Right cardiac atrium (tissue), 5 donors: ENCODE measurements around the gene AKR1B1. TPM values are rescaled to one million over a fixed set of nuclear protein-coding genes. Genes with fewer than 3 reads are reported as not detected.
A peak's percentile ranks its signal among the peaks of the same experiment; 100 is the strongest.

Experiments used
- ATAC-seq, 2 donors: fragments of 200-7000 bp; cut with Tn5 transposase; one replicate each; pipeline versions ENCODE4 v1.8.0 to v1.9.1; 2020; ENCODE audit warnings: moderate library complexity in 2 of 2, mild to moderate bottlenecking in 1 of 2
- DNase-seq, 3 donors: peaks; one replicate each; pipeline ENCODE4 v3.0.0-alpha.2; 2020
- H3K27ac ChIP-seq: one replicate; pipeline ENCODE4 v1.5.1; 2013; ENCODE audit warnings: mild to moderate bottlenecking, low read length, control low read depth, moderate library complexity
- H3K27me3 ChIP-seq: one replicate; pipeline ENCODE4 v1.6.1; 2013; ENCODE audit not compliant: control insufficient read depth, insufficient read depth
- H3K4me1 ChIP-seq: one replicate; pipeline ENCODE4 v1.6.1; 2013; ENCODE audit warnings: low read length; ENCODE audit not compliant: control insufficient read depth, insufficient read depth
- H3K4me3 ChIP-seq: one replicate; pipeline ENCODE4 v1.5.1; 2013; ENCODE audit warnings: low read length, control low read depth
- H3K9me3 ChIP-seq: one replicate; pipeline ENCODE4 v1.6.1; 2013; ENCODE audit warnings: low read length; ENCODE audit not compliant: control insufficient read depth
- WGBS: extraction: QIAGEN DNeasy Blood & Tissue Kit; methylation state at CpG from one replicate; pipeline ENCODE4 v1.1.7; 2013; 5-methylcytosine and 5-hydroxymethylcytosine counted together
- intact Hi-C, 4 donors: fragments of 100-400 bp; cut with DNase I; formaldehyde crosslinking; loops; one replicate each; pipeline versions ENCODE4 v1.11.0 to v1.14.0; 2022 to 2023
- polyA plus RNA-seq: library from polyadenylated mRNA; stranded (reverse); fragments of 200-250 nt; gene quantifications from one replicate; pipeline ENCODE4 v1.2.3, GENCODE V29; 2013
- total RNA-seq, 4 donors: library from RNA; stranded (reverse); fragmentation: NEBNext Ultra II Directional; extraction: Animal tissue kit (Norgen Biotek cat#: 25700); gene quantifications; one replicate each; pipeline ENCODE4 v1.2.1, GENCODE V29; 2021
- donor health status: healthy with polysubstance abuse.
- donor health status: DM: no; HTN: yes; CAD: no.
- donor health status: DM: no; HTN: no; CAD: no.
- donor health status: DM: no; HTN: yes; CAD: no; lungs with severe emphysema.
- donor health status: DM: yes; HTN: yes; CAD: no.

Gene AKR1B1
- total and polyA plus RNA-seq, 5 donors: 133 to 211 (median 160) TPM

- ATAC-seq (no peak), DNase-seq (no peak)
- Histone ChIP-seq H3K9me3 (peaks cover 2% of the 10 kb centered on the region), H3K27me3 (no peaks in the 10 kb centered on the region), H3K4me1 (no peaks in the 10 kb centered on the region), H3K4me3 (no peak overlapping the region), H3K27ac (no peak overlapping the region)
- WGBS: 86% methylated on average over 2 of the region's 2 CpGs
- intact Hi-C loops: no loop called here
Measured at GRCh38 chr7:134483296-134483695, 24.4 kb upstream of the AKR1B1 start.

DNA sequence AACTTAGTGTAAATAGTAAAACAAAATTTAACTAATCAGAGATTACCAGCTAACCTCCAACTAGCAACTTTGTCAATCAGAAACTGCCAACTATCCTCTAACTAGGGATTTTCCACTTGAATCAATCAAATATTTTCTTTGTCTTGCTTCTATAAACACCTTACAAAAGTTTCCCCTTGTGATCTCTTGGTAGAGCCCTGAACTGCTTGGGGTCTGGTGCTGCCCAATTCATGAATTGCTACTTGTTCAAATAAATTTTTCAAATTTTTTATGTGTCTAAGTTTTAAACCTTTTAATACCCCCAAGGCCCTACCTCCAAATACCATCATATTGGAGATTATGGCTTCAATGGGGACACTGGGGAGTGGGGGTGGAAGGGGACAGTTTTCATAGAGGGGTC is 24.0 kb upstream of the AKR1B1 start:
- DNase-seq (no peak), ATAC-seq (no peak)
- Histone ChIP-seq H3K27ac (no peak overlapping the region), H3K4me3 (no peak overlapping the region), H3K27me3 (no peaks in the 10 kb centered on the region), H3K4me1 (no peaks in the 10 kb centered on the region), H3K9me3 (peaks cover 2% of the 10 kb centered on the region)
- intact Hi-C loops: no loop called here

GRCh38 chr7:134481167-134481566 is 22.3 kb upstream of the AKR1B1 start:
- 78% methylated on average over 3 of the region's 3 CpGs for WGBS
- peak in 1 of 2 donors; percentile 14 for ATAC-seq
- intact Hi-C loops: no loop called here
- Histone ChIP-seq H3K4me3 (no peak overlapping the region), H3K27me3 (no peaks in the 10 kb centered on the region), H3K27ac (no peak overlapping the region), H3K9me3 (no peaks in the 10 kb centered on the region), H3K4me1 (no peaks in the 10 kb centered on the region)
- DNase-seq: no peak

GRCh38 chr7:134480730-134481129 is 21.8 kb upstream of the AKR1B1 start:
- 7% methylated on average over 2 of the region's 2 CpGs for WGBS
- intact Hi-C loops: no loop called here

GRCh38 chr7:134480202-134480601 is 21.3 kb upstream of the AKR1B1 start:
- H3K27ac ChIP-seq: no peak overlapping the region
- intact Hi-C loops: no loop called here
- DNase-seq (no peak), ATAC-seq (no peak)
- H3K4me3 ChIP-seq: no peak overlapping the region
- no peaks in the 10 kb centered on the region for H3K27me3 ChIP-seq
- H3K9me3 ChIP-seq: no peaks in the 10 kb centered on the region
- no peaks in the 10 kb centered on the region for H3K4me1 ChIP-seq

More at GRCh38 chr7:134480730-134481129, 21.8 kb upstream of the AKR1B1 start:
- H3K27ac ChIP-seq: no peak overlapping the region
- no peaks in the 10 kb centered on the region for H3K9me3 ChIP-seq
- no peaks in the 10 kb centered on the region for H3K4me1 ChIP-seq
- H3K4me3 ChIP-seq: no peak overlapping the region
- no peaks in the 10 kb centered on the region for H3K27me3 ChIP-seq
- DNase-seq: no peak
- ATAC-seq: peak; percentile 88 to 95

DNA sequence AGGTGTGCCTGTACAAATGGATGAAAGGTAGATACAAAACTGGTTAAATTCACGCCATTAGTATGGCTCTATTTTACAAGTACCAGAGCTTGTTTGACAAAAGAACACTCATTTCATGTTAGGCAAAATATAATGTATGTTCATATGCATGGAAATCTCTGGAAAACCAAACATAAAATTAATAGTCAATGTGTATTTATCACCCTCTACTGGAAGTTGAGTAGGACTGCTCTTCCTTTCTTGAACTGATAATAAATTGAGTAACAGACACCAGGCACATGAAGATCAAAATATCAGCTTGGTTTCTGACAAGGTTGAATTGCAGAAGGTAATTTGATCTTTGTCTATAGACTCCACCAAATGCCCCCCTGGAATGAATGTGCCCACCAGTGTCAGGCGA is 19.8 kb upstream of the AKR1B1 start:
- Histone ChIP-seq H3K27ac (no peak overlapping the region), H3K27me3 (no peaks in the 10 kb centered on the region), H3K4me3 (no peak overlapping the region), H3K4me1 (no peaks in the 10 kb centered on the region), H3K9me3 (no peaks in the 10 kb centered on the region)
- DNase-seq: no peak
- ATAC-seq: no peak
- 90% methylated on average over 2 of the region's 2 CpGs for WGBS
- intact Hi-C loops: no loop called here

DNA sequence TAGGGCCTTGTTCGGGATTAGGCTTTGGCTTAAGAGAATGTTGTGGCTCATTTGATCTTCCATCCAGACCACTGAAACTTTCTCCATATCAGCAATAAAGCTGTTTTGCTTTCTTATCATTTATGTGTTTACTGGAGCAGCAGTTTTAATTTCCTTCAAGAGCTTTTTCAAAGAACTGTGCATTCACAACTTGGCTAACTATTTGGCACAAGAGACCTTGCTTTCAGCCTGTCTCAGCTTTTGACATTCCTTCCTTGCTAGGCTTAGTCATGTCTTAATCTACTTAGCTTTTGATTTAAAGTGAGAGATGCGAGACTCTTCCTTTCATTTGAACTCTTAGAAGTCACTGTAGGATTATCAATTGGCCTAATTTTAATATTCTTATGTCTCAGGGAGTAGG is 19.1 kb upstream of the AKR1B1 start:
- Histone ChIP-seq H3K27ac (no peak overlapping the region), H3K27me3 (no peaks in the 10 kb centered on the region), H3K4me3 (no peak overlapping the region), H3K4me1 (no peaks in the 10 kb centered on the region), H3K9me3 (no peaks in the 10 kb centered on the region)
- ATAC-seq (no peak), DNase-seq (no peak)
- intact Hi-C loops: no loop called here
- WGBS: 50% methylated on average over 2 of the region's 2 CpGs

DNA sequence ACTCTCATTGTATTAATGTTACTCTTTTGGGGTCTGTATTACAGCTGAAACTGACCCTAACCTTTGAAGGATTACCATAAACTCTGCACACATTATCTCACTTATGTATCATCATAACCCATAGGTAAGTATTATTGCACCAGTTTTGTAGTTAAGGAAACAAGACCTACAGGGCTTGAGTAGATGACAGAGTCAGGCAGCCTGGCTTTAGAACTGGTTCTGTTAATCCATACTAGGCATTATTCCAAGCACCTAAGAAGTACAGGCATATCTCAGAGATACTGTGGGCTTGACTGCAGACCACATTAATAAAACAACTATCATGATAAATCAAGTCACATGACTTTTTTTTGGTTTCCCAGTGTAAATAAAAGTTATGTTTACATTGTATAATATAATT is 17.1 kb upstream of the AKR1B1 start:
- intact Hi-C loops: no loop called here
- ATAC-seq (no peak), DNase-seq (no peak)
- H3K4me3 ChIP-seq: no peak overlapping the region
- H3K27me3 ChIP-seq: no peaks in the 10 kb centered on the region
- H3K4me1 ChIP-seq: no peaks in the 10 kb centered on the region
- no peaks in the 10 kb centered on the region for H3K9me3 ChIP-seq
- H3K27ac ChIP-seq: no peak overlapping the region

DNA sequence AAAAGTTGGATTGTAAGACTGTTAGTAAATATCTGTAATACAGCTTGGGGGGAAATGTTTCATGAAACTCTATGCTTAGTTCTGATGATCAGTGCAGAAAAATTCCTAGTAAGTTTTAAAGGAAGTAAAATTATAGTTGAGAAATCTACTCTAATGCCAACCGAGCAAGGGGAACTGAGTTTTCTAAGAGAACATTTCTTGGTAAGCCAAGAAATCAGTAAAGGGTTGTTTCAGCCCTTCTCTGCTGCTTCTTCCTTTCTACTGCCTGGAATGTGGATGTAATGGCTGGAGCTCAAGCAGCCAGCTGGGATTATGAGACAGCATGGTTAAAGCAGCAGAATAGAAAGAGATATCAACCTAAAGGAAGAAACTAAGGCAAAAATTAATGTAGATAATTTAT is 15.9 kb upstream of the AKR1B1 start:
- H3K27me3 ChIP-seq: no peaks in the 10 kb centered on the region
- no peak for DNase-seq
- intact Hi-C loops: no loop called here
- H3K9me3 ChIP-seq: no peaks in the 10 kb centered on the region
- ATAC-seq: no peak
- no peak overlapping the region for H3K4me3 ChIP-seq
- H3K27ac ChIP-seq: no peak overlapping the region
- no peaks in the 10 kb centered on the region for H3K4me1 ChIP-seq
- WGBS: 72% methylated on average over 1 of the region's 1 CpG

GRCh38 chr7:134473861-134474291 is 15.0 kb upstream of the AKR1B1 start:
- H3K9me3 ChIP-seq: no peaks in the 10 kb centered on the region
- DNase-seq (no peak), ATAC-seq (peak in 1 of 2 donors; percentile 40)
- H3K4me1 ChIP-seq: no peaks in the 10 kb centered on the region
- no peak overlapping the region for H3K27ac ChIP-seq
- no peak overlapping the region for H3K4me3 ChIP-seq
- WGBS: 66% methylated on average over 6 of the region's 6 CpGs
- no peaks in the 10 kb centered on the region for H3K27me3 ChIP-seq
- intact Hi-C loops: no loop called here

DNA sequence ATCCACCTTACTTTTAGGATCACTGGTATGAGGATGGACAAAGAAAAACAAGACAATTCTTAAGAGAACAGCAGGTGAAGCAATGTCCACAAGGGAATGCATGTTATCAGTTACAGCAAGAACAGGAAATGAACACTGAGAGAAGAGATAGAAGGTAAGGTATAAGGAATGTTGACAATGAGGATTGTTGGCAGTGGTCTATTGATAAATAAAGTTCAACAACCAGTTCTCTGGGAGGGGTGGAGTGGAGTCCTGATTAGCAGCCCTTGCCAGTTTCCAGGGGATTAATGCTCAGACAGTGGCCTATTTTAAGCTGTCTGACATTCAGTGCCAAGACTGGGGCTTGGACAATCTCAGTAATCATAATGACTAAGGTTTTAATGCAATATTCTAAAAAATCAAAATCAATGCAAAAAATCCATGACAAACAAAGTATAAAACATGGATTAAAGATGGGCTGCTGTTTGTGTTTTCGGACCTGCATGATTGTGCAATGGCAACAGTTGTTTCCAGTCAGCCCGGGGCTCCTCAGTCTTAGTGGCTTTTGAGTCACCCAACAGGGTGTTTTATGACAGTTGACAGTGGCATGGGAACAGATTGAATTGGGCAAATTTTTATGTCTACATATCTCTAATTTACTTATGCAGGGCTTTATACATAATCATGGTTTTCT is 13.8 kb upstream of the AKR1B1 start:
- no peak for ATAC-seq
- intact Hi-C loops: no loop called here
- Histone ChIP-seq H3K27me3 (no peaks in the 10 kb centered on the region), H3K4me1 (no peaks in the 10 kb centered on the region), H3K27ac (no peak overlapping the region), H3K9me3 (no peaks in the 10 kb centered on the region), H3K4me3 (no peak overlapping the region)
- 76% methylated on average over 2 of the region's 2 CpGs for WGBS
- DNase-seq: no peak

DNA sequence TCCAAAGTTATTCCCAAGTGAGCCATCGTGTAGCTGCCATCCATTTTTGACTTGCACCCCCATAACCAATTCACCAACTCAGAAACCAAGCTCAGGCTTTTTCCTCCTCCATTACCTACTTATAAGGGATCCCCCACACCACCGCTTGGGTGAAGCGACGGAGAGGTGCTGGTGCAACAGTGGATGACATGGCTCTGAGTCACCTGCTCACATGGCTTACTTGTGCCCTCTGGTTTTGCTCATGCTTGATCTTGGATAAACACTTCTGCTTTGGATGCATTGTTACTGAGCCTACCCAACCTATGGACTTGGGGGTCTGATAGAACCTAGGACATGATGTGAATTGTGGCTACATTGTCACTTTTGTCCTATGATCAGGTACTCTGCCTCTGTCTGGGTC is 12.0 kb upstream of the AKR1B1 start:
- intact Hi-C loops: no loop called here
- no peak overlapping the region for H3K27ac ChIP-seq
- H3K27me3 ChIP-seq: no peaks in the 10 kb centered on the region
- no peaks in the 10 kb centered on the region for H3K9me3 ChIP-seq
- DNase-seq (no peak), ATAC-seq (no peak)
- no peak overlapping the region for H3K4me3 ChIP-seq
- WGBS: 95% methylated on average over 4 of the region's 4 CpGs
- H3K4me1 ChIP-seq: no peaks in the 10 kb centered on the region
